Lower leg skin (tissue), 3 donors: Measurements from ENCODE around the gene ZNF746.

ENCODE experiments used
- POLR2A ChIP-seq, 2 donors: fragments of 450-650 bp; IDR thresholded peaks; one replicate each; pipeline ENCODE4 v1.6.1; 2016 to 2017; ENCODE audit warnings: antibody characterized with exemption in 2 of 2, mild to moderate bottlenecking in 1 of 2, moderate library complexity in 1 of 2
- TF ChIP-seq, protein P1 (sequence below), 3 donors: fragments of 450-650 bp; IDR thresholded peaks; one replicate each; pipeline ENCODE4 v1.5.1; 2016; ENCODE audit warnings: antibody characterized with exemption in 3 of 3, mild to moderate bottlenecking in 3 of 3, moderate library complexity in 2 of 3

DNA sequence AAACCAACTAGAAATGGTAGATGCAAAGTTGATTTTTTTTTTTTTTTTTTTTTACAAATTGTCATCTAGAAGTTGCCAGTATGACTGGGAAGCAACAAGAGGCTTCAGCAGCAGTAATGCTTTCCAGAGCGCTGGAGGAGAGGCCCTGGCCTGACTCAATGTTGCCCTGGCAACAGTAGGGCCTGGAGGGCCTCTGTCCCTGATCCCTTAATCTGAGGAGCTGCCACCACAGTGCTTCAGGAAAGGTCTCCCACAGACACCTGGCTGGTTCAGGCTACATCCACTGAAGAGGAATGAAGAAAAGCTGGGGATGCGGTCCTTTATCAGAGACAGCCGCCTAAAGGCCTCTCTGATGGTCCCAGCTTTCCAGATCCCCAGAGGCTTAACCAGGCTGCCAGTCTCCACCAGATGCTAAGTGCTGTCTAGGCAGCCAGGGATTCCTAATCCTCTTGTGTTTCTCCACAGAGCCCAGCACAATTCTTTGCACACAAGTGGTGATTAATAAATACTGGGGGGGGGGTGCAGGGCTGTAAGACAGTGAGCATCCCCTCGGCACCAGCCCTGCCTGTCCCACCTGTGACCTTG lies 70.4 kb downstream of the ZNF746 start:
- no peak for TF ChIP-seq POLR2A (IDR thresholded peaks at IDR 0.05)
- TF ChIP-seq, protein P1, sequence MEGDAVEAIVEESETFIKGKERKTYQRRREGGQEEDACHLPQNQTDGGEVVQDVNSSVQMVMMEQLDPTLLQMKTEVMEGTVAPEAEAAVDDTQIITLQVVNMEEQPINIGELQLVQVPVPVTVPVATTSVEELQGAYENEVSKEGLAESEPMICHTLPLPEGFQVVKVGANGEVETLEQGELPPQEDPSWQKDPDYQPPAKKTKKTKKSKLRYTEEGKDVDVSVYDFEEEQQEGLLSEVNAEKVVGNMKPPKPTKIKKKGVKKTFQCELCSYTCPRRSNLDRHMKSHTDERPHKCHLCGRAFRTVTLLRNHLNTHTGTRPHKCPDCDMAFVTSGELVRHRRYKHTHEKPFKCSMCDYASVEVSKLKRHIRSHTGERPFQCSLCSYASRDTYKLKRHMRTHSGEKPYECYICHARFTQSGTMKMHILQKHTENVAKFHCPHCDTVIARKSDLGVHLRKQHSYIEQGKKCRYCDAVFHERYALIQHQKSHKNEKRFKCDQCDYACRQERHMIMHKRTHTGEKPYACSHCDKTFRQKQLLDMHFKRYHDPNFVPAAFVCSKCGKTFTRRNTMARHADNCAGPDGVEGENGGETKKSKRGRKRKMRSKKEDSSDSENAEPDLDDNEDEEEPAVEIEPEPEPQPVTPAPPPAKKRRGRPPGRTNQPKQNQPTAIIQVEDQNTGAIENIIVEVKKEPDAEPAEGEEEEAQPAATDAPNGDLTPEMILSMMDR (IDR thresholded peaks at IDR 0.05): no peak
